Mammary epithelial cell (primary cell): ENCODE data around the gene ORM1.

Source experiments
- CTCF ChIP-seq, 2 donors: IDR thresholded peaks in 1 of 2; conservative IDR thresholded peaks in 1 of 2; 2 replicates each; pipeline ENCODE4 v1.5.1; 2011 to 2012; ENCODE audit warnings: inconsistent platforms in 2 of 2, low read length in 2 of 2, mild to moderate bottlenecking in 2 of 2, control low read depth in 1 of 2, low read depth in 1 of 2; ENCODE audit not compliant: insufficient read depth in 1 of 2; ENCODE audit errors: extremely low read depth in 1 of 2
- EZH2 ChIP-seq: IDR thresholded peaks from 2 replicates; pipeline ENCODE4 v1.6.1; 2012; ENCODE audit warnings: low read length, inconsistent platforms, borderline replicate concordance

GRCh38 chr9:114318416-114318815, 4.5 kb upstream of the ORM1 start:
- TF ChIP-seq CTCF (conservative IDR thresholded peaks at IDR 0.05 in 1 of 2, IDR thresholded peaks at IDR 0.05 in 1 of 2; ENCODE audit: extremely low read depth in 1 of 2, insufficient read depth in 1 of 2, low read depth in 1 of 2, low read length in 2 of 2) (no peak), EZH2 (no peak)
